Measurements from ENCODE around the gene NUP188. TPM values are rescaled to one million over a fixed set of nuclear protein-coding genes. Genes with fewer than 3 reads are reported as not detected.
A peak's percentile ranks its signal among the peaks of the same experiment; 100 is the strongest.
"Not testable (repeated sequence)": the region's sequence is repeated elsewhere in the genome, so short reads cannot be mapped to it uniquely, and the experiment has no call there.

NUP188 gene
- total RNA-seq, 2 experiments from 2014 or later = 121 to 124 TPM

- intact Hi-C loops (cut with micrococcal nuclease); H3K4me1 Mint-ChIP-seq (ENCODE audit: low read depth); H3K9me3 Mint-ChIP-seq; CTCF ChIA-PET; H3K27me3 Mint-ChIP-seq; POLR2A ChIA-PET; H3K27ac Mint-ChIP-seq; DNase-seq; H3K4me3 Mint-ChIP-seq: not testable (repeated sequence)
- H3K36me3 Mint-ChIP-seq = peaks cover 32% of the 10 kb centered on the region
Observed at GRCh38 chr9:128961403-128961802, 13.9 kb downstream of the NUP188 start.

DNA sequence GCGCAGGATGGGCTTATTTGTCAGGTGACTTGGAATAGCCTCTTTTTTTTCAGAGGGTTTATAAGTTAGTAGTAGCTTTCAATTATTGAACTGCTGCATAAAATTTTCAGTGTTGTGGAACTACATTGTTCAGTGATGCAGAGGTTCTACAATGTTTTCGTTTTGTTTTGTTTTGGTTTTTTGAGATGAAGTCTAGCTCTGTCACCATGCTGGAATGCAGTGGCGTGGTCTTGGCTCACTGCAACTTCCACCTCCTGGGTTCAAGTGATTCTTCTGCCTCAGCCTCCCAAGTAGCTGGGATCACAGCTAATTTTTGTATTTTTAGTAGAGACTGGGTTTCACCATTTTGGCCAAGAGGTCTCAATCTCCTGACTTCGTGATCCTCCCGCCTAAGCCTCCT lies 22.0 kb downstream of the NUP188 start:
- CTCF ChIA-PET = no interaction called here

DNA sequence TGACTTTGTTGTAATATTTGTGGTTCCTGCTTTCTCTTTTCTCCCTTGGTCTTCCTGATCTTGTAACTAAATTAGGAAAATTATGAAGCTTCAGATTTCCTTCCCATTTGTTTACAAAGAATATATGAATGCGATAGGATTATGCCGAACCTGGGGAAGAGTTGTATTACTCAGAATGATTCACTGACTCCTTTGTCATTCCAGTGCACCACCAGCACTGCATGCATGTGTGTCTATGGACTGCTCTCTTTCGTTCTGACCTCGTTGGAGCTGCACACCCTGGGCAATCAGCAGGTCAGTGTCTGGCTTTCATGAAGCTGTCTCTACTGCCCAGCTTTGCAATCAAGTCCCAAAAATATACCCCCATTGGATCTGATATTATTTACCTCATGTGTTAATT lies 25.5 kb downstream of the NUP188 start:
- intact Hi-C loops (cut with micrococcal nuclease) = no loop called here
- Mint-ChIP-seq H3K4me3 (no peak overlapping the region), H3K4me1 (ENCODE audit: low read depth) (no peaks in the 10 kb centered on the region), H3K9me3 (no peaks in the 10 kb centered on the region), H3K27me3 (no peaks in the 10 kb centered on the region), H3K27ac (no peak overlapping the region), H3K36me3 (peaks cover 51% of the 10 kb centered on the region)
- POLR2A ChIA-PET = no interaction called here
- no peak for DNase-seq
- CTCF ChIA-PET = interaction anchor here (1.5 kb wide), 1 partner anchor 45 kb away, joined by 3 read pairs; no protein-coding TSS in a partner anchor

More for the DNA sequence above, 22.0 kb downstream of the NUP188 start:
- intact Hi-C loops (cut with micrococcal nuclease) = no loop called here
- H3K27me3 Mint-ChIP-seq = no peaks in the 10 kb centered on the region
- no peak overlapping the region for H3K4me3 Mint-ChIP-seq
- no peak for DNase-seq
- POLR2A ChIA-PET = no interaction called here
- H3K27ac Mint-ChIP-seq = no peak overlapping the region
- no peaks in the 10 kb centered on the region for H3K4me1 Mint-ChIP-seq (ENCODE audit: low read depth)
- H3K9me3 Mint-ChIP-seq = no peaks in the 10 kb centered on the region
- H3K36me3 Mint-ChIP-seq = peaks cover 44% of the 10 kb centered on the region

- no peak for DNase-seq
- H3K4me3 Mint-ChIP-seq = no peak overlapping the region
- no peaks in the 10 kb centered on the region for H3K27me3 Mint-ChIP-seq
- CTCF ChIA-PET = no interaction called here
- POLR2A ChIA-PET = no interaction called here
- H3K9me3 Mint-ChIP-seq = no peaks in the 10 kb centered on the region
- intact Hi-C loops (cut with micrococcal nuclease) = no loop called here
- no peaks in the 10 kb centered on the region for H3K4me1 Mint-ChIP-seq (ENCODE audit: low read depth)
- H3K27ac Mint-ChIP-seq = no peak overlapping the region
- H3K36me3 Mint-ChIP-seq = peaks cover 56% of the 10 kb centered on the region
Observed at GRCh38 chr9:128979111-128979510, 31.6 kb downstream of the NUP188 start.

- intact Hi-C loops (cut with micrococcal nuclease) = no loop called here
- no peaks in the 10 kb centered on the region for H3K27me3 Mint-ChIP-seq
- CTCF ChIA-PET = no interaction called here
- POLR2A ChIA-PET = no interaction called here
- no peaks in the 10 kb centered on the region for H3K9me3 Mint-ChIP-seq
- no peaks in the 10 kb centered on the region for H3K4me1 Mint-ChIP-seq (ENCODE audit: low read depth)
- no peak overlapping the region for H3K27ac Mint-ChIP-seq
- peaks cover 69% of the 10 kb centered on the region for H3K36me3 Mint-ChIP-seq
- no peak for DNase-seq
- H3K4me3 Mint-ChIP-seq = no peak overlapping the region
Observed at GRCh38 chr9:128983536-128983935, 36.0 kb downstream of the NUP188 start.

DNA sequence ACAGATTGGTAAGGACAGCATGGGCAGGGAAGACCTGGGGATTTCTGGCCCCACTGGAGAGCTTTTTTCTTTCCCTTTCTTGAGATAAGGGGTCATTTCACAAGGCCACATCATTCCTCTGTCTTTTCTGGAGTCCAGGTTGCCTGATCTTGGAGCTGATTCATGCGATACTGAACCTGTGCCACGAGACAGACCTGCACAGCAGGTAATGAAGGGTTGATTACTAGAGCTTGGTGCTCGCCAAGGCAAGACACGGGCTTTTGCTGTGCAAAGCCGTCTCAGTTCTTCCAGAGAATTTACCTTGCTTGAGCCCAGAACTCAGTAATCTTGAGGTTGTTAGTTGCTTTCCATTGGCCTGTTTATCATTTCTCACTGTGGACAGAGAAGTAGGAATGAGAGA lies 39.2 kb downstream of the NUP188 start:
- no peaks in the 10 kb centered on the region for H3K9me3 Mint-ChIP-seq
- no peak overlapping the region for H3K27ac Mint-ChIP-seq
- H3K4me1 Mint-ChIP-seq (ENCODE audit: low read depth) = no peaks in the 10 kb centered on the region
- CTCF ChIA-PET = no interaction called here
- POLR2A ChIA-PET = no interaction called here
- no peaks in the 10 kb centered on the region for H3K27me3 Mint-ChIP-seq
- H3K36me3 Mint-ChIP-seq = peaks cover 55% of the 10 kb centered on the region
- no peak for DNase-seq
- no peak overlapping the region for H3K4me3 Mint-ChIP-seq
- intact Hi-C loops (cut with micrococcal nuclease) = no loop called here

GRCh38 chr9:128987805-128988204 lies 40.3 kb downstream of the NUP188 start:
- H3K9me3 Mint-ChIP-seq = no peaks in the 10 kb centered on the region
- POLR2A ChIA-PET = no interaction called here
- no peak for DNase-seq
- H3K27me3 Mint-ChIP-seq = no peaks in the 10 kb centered on the region
- no peak overlapping the region for H3K4me3 Mint-ChIP-seq
- no peak overlapping the region for H3K27ac Mint-ChIP-seq
- H3K4me1 Mint-ChIP-seq (ENCODE audit: low read depth) = no peaks in the 10 kb centered on the region
- CTCF ChIA-PET = no interaction called here
- peaks cover 52% of the 10 kb centered on the region for H3K36me3 Mint-ChIP-seq
- intact Hi-C loops (cut with micrococcal nuclease) = no loop called here

GRCh38 chr9:128992995-128993394 lies 45.5 kb downstream of the NUP188 start:
- ChIA-PET POLR2A (no interaction called here), CTCF (no interaction called here)
- DNase-seq = no peak
- Mint-ChIP-seq H3K4me1 (ENCODE audit: low read depth) (peaks cover 3% of the 10 kb centered on the region), H3K4me3 (no peak overlapping the region), H3K27me3 (no peaks in the 10 kb centered on the region), H3K9me3 (no peaks in the 10 kb centered on the region), H3K27ac (no peak overlapping the region), H3K36me3 (peaks cover 58% of the 10 kb centered on the region)
- intact Hi-C loops (cut with micrococcal nuclease) = no loop called here

DNA sequence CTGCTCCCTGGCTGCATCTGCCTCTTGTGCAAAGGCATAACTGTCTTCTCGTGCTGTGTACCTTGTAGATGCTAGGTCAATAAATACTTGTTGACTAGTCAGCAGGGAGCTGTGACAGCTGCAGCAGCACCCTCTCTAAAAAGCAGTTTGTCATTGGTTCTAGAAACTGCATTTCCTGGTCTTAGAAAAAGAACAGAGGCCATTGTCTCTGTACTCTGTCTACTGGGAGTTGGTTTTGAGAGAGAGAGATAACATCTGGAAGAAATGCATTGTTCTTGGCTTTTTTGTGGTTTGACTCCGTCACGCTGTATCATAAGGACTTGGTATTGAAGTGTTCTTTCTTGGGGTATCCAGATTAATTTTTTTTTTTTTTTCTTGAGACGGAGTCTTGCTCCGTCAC lies 48.3 kb downstream of the NUP188 start:
- CTCF ChIA-PET = interaction anchor here (1.0 to 1.2 kb wide), 2 partner anchors 12 to 294 kb away, joined by 3 to 4 read pairs; partner anchors contain the start of gene PKN3
- H3K4me3 Mint-ChIP-seq = no peak overlapping the region
- peaks cover 11% of the 10 kb centered on the region for H3K4me1 Mint-ChIP-seq (ENCODE audit: low read depth)
- DNase-seq = no peak
- no peak overlapping the region for H3K27ac Mint-ChIP-seq
- no peaks in the 10 kb centered on the region for H3K27me3 Mint-ChIP-seq
- no peaks in the 10 kb centered on the region for H3K9me3 Mint-ChIP-seq
- H3K36me3 Mint-ChIP-seq = peaks cover 59% of the 10 kb centered on the region
- POLR2A ChIA-PET = no interaction called here
- intact Hi-C loops (cut with micrococcal nuclease) = no loop called here

- Mint-ChIP-seq H3K27ac (no peak overlapping the region), H3K9me3 (no peaks in the 10 kb centered on the region), H3K36me3 (peaks cover 71% of the 10 kb centered on the region), H3K27me3 (no peaks in the 10 kb centered on the region), H3K4me3 (no peak overlapping the region), H3K4me1 (ENCODE audit: low read depth) (peaks cover 11% of the 10 kb centered on the region)
- CTCF ChIA-PET = no interaction called here
- POLR2A ChIA-PET = no interaction called here
- intact Hi-C loops (cut with micrococcal nuclease) = no loop called here
- DNase-seq = no peak
Observed at GRCh38 chr9:128998462-128998861, 51.0 kb downstream of the NUP188 start.

DNA sequence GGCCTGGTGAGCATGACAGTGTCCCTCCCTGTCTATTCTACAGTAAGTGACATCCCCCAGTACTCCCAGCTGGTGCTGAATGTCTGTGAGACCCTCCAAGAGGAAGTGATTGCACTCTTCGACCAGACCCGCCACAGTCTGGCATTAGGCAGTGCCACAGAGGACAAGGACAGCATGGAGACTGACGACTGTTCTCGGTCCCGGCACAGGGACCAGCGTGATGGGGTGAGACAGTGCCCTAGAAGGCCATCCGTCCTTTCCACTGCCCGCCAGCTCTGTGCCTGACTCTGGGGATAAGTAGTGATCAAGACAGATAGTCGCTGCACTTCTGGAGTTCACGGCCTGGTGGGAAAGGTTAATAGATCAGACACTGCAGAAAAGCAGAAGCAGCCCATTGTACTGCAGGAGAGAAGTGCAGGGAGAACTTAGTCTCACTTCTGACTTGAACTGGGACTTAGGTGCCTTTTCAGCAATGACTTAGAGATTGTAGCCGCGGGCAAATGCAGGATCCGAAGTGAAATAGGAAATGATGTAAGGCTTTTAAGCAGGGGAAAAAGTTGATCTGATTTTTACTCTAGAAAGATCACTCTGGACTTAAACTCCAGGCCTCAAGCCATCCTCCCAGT lies 52.2 kb downstream of the NUP188 start:
- Mint-ChIP-seq H3K27me3 (no peaks in the 10 kb centered on the region), H3K4me1 (ENCODE audit: low read depth) (peaks cover 9% of the 10 kb centered on the region), H3K36me3 (peaks cover 62% of the 10 kb centered on the region), H3K27ac (peak overlapping the region; percentile 73), H3K9me3 (no peaks in the 10 kb centered on the region), H3K4me3 (no peak overlapping the region)
- ChIA-PET POLR2A (no interaction called here), CTCF (no interaction called here)
- no peak for DNase-seq
- intact Hi-C loops (cut with micrococcal nuclease) = no loop called here

DNA sequence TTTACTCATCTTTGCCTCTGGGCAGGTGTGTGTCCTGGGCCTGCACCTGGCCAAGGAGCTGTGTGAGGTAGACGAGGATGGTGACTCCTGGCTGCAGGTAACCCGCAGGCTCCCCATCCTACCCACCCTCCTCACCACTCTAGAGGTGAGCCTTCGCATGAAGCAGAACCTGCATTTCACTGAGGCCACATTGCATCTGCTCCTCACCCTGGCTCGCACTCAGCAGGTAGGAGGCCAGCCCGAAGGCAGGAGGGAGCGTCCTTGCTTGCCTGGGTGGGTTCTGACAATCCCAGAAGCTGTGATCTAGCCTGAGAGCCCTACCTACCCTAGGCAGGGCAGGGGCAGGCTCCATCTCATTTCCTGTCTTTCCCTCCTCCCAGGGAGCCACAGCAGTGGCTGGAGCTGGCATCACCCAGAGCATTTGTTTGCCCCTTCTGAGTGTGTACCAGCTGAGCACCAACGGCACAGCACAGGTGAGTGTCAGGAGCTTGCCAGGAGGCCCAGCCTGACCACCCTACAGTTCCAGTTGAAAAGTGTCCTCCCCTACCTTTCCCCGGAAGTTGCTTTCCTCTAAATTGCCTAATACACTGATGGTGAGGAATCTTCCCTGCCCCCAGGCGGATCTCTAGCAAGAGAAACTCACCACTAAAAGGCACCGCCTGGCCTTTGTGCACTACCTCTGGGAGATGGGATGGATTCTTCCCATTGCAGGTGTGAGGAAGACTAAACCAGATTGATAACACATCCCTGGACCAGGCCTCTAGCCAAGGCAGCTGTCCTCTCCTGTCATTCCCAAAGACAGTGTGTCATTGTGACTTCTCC lies 54.2 kb downstream of the NUP188 start:
- no peak for DNase-seq
- H3K9me3 Mint-ChIP-seq = no peaks in the 10 kb centered on the region
- peaks cover 8% of the 10 kb centered on the region for H3K4me1 Mint-ChIP-seq (ENCODE audit: low read depth)
- CTCF ChIA-PET = interaction anchor here (0.9 kb wide), 1 partner anchor 13 kb away, joined by 3 read pairs; no protein-coding TSS in a partner anchor
- H3K36me3 Mint-ChIP-seq = peaks cover 53% of the 10 kb centered on the region
- intact Hi-C loops (cut with micrococcal nuclease) = no loop called here
- no peak overlapping the region for H3K4me3 Mint-ChIP-seq
- H3K27ac Mint-ChIP-seq = peak overlapping the region; percentile 25
- POLR2A ChIA-PET = no interaction called here
- no peaks in the 10 kb centered on the region for H3K27me3 Mint-ChIP-seq

- Mint-ChIP-seq H3K36me3 (peaks cover 50% of the 10 kb centered on the region), H3K27ac (no peak overlapping the region), H3K9me3 (no peaks in the 10 kb centered on the region), H3K4me1 (ENCODE audit: low read depth) (peaks cover 8% of the 10 kb centered on the region), H3K27me3 (no peaks in the 10 kb centered on the region), H3K4me3 (no peak overlapping the region)
- ChIA-PET POLR2A (no interaction called here), CTCF (no interaction called here)
- DNase-seq = no peak
- intact Hi-C loops (cut with micrococcal nuclease) = no loop called here
Observed at GRCh38 chr9:129002992-129003391, 55.5 kb downstream of the NUP188 start.

Measured in activated CD4-positive, alpha-beta memory T cell treated with anti-CD3 and anti-CD28 coated beads for 36 hours (primary cell).